ENCODE results near the gene DCBLD1.

Gene DCBLD1

GRCh38 chr6:117564681-117565080 is 82.2 kb downstream of the DCBLD1 start:
- no peak for DNase-seq (ENCODE audit: low read depth)
- no peak overlapping the region for H3K4me3 ChIP-seq (ENCODE audit: low read length)
- TF ChIP-seq, protein P1, sequence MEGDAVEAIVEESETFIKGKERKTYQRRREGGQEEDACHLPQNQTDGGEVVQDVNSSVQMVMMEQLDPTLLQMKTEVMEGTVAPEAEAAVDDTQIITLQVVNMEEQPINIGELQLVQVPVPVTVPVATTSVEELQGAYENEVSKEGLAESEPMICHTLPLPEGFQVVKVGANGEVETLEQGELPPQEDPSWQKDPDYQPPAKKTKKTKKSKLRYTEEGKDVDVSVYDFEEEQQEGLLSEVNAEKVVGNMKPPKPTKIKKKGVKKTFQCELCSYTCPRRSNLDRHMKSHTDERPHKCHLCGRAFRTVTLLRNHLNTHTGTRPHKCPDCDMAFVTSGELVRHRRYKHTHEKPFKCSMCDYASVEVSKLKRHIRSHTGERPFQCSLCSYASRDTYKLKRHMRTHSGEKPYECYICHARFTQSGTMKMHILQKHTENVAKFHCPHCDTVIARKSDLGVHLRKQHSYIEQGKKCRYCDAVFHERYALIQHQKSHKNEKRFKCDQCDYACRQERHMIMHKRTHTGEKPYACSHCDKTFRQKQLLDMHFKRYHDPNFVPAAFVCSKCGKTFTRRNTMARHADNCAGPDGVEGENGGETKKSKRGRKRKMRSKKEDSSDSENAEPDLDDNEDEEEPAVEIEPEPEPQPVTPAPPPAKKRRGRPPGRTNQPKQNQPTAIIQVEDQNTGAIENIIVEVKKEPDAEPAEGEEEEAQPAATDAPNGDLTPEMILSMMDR (IDR thresholded peaks at IDR 0.05; ENCODE audit: insufficient read depth, low read depth, low read length, missing control alignments) = no peak

- TF ChIP-seq, protein P1 (IDR thresholded peaks at IDR 0.05; ENCODE audit: insufficient read depth, low read depth, low read length, missing control alignments) = no peak
- no peak for DNase-seq (ENCODE audit: low read depth)
- H3K4me3 ChIP-seq (ENCODE audit: low read length) = no peak overlapping the region
These were observed 85.8 kb downstream of the DCBLD1 start for GRCh38 chr6:117568247-117568646.

- DNase-seq (ENCODE audit: low read depth) = no peak
- H3K4me3 ChIP-seq (ENCODE audit: low read length) = no peak overlapping the region
These were observed 86.4 kb downstream of the DCBLD1 start for GRCh38 chr6:117568831-117569410.

DNA sequence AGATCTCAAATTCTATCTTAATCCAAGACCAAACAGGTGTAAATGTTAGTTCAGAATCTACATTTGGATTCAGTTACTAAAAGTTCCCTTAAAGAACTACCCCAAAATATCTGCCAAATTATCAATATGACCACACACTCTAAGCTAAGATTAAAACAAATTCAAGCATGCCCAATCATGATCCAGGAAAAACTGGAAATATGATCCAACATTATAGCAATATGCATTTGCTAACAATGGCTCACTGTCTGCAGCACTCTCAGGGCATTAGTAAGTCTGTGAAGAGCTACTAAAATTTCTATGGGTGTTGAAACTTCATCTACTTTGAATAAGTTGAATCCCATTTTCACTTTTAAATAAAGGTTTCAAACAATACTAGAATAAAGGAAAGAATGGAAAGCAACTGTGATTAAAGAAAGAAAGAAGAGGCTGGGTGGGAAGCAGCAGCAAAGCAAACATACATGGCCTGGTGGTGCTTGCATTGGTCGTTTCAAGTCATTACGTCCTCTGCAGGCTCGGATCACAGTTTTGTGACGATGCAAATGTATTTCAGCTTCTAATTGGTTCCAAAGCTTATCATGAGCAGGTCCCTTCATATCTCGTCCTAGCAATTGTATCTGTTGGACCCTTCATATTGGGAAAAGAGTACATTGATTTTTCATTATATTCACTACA is 90.7 kb downstream of the DCBLD1 start:
- no peak overlapping the region for H3K4me3 ChIP-seq (ENCODE audit: low read length)
- TF ChIP-seq, protein P1 (IDR thresholded peaks at IDR 0.05; ENCODE audit: insufficient read depth, low read depth, low read length, missing control alignments) = no peak
- DNase-seq (ENCODE audit: low read depth) = peak; percentile 41

More at GRCh38 chr6:117568831-117569410, 86.4 kb downstream of the DCBLD1 start:
- TF ChIP-seq, protein P1 (IDR thresholded peaks at IDR 0.05; ENCODE audit: insufficient read depth, low read depth, low read length, missing control alignments) = no peak

- H3K4me3 ChIP-seq (ENCODE audit: low read length) = no peak overlapping the region
- DNase-seq (ENCODE audit: low read depth) = no peak
- TF ChIP-seq, protein P1 (IDR thresholded peaks at IDR 0.05; ENCODE audit: insufficient read depth, low read depth, low read length, missing control alignments) = no peak
These were observed 91.7 kb downstream of the DCBLD1 start for GRCh38 chr6:117574198-117574597.

GRCh38 chr6:117585647-117586046 is 103.2 kb downstream of the DCBLD1 start:
- DNase-seq (ENCODE audit: low read depth) = no peak
- TF ChIP-seq, protein P1 (IDR thresholded peaks at IDR 0.05; ENCODE audit: insufficient read depth, low read depth, low read length, missing control alignments) = no peak
- no peak overlapping the region for H3K4me3 ChIP-seq (ENCODE audit: low read length)

GRCh38 chr6:117590447-117590846 is 108.0 kb downstream of the DCBLD1 start:
- TF ChIP-seq, protein P1 (IDR thresholded peaks at IDR 0.05; ENCODE audit: insufficient read depth, low read depth, low read length, missing control alignments) = no peak
- DNase-seq (ENCODE audit: low read depth) = no peak
- no peak overlapping the region for H3K4me3 ChIP-seq (ENCODE audit: low read length)

Data from epithelial cell of esophagus (primary cell).